SU-DHL-6 (cell line): ENCODE measurements around the gene CD300A.

Source experiments
- H2AFZ ChIP-seq: fragments of 200-600 bp; sonication (generic); 2 replicates; pipeline ENCODE4 v1.6.1; 2014; ENCODE audit warnings: low read depth, mild to moderate bottlenecking, moderate library complexity, mixed read lengths, antibody characterized with exemption, low read length; ENCODE audit not compliant: severe bottlenecking
- H3F3A ChIP-seq: fragments of 200-600 bp; shearing (Covaris generic); 2 replicates; pipeline ENCODE4 v1.6.0; 2016; ENCODE audit warnings: antibody characterized with exemption, mild to moderate bottlenecking; ENCODE audit not compliant: insufficient read depth
- H3K27ac ChIP-seq: fragments of 200-600 bp; sonication (generic); 2 replicates; pipeline ENCODE4 v1.5.1; 2016; ENCODE audit warnings: low read depth, mild to moderate bottlenecking, low read length, moderate library complexity, mixed read lengths
- H3K27me3 ChIP-seq: fragments of 200-600 bp; sonication (generic), shearing (Covaris generic); 2 replicates; pipeline ENCODE4 v1.6.0; 2014; ENCODE audit warnings: mild to moderate bottlenecking, low read length
- H3K36me3 ChIP-seq: fragments of 200-600 bp; sonication (generic); 2 replicates; pipeline ENCODE4 v1.6.1; 2014; ENCODE audit warnings: mild to moderate bottlenecking, low read length, mixed read lengths
- H3K4me2 ChIP-seq: fragments of 300-600, 200-600 bp; shearing (Covaris generic), sonication (generic); 2 replicates; pipeline ENCODE4 v1.6.0; 2014; ENCODE audit warnings: low read length, low read depth, mild to moderate bottlenecking; ENCODE audit not compliant: poor library complexity, severe bottlenecking
- H3K4me3 ChIP-seq: fragments of 200-600 bp; sonication (generic); 2 replicates; pipeline ENCODE4 v1.5.1; 2014; ENCODE audit warnings: antibody characterized with exemption, low read length, mild to moderate bottlenecking, mixed read lengths; ENCODE audit not compliant: insufficient read depth, poor library complexity, severe bottlenecking
- H3K79me2 ChIP-seq: fragments of 200-600 bp; sonication (generic); 2 replicates; pipeline ENCODE4 v1.6.1; 2014; ENCODE audit warnings: mild to moderate bottlenecking, low read length, moderate library complexity; ENCODE audit not compliant: insufficient read depth
- H3K9ac ChIP-seq: fragments of 200-600 bp; sonication (generic); 2 replicates; pipeline ENCODE4 v1.7.0; 2014; ENCODE audit warnings: mild to moderate bottlenecking, low read length
- H3K9me2 ChIP-seq: fragments of 200-600 bp; sonication (generic); replicated peaks from 2 replicates; pipeline ENCODE4 v1.6.1; 2014; ENCODE audit warnings: low read length; ENCODE audit not compliant: insufficient read depth
- H3K9me3 ChIP-seq: fragments of 200-600 bp; sonication (generic); 2 replicates; pipeline ENCODE4 v1.6.1; 2014; ENCODE audit warnings: low read length, mixed read lengths; ENCODE audit not compliant: insufficient read depth
- H4K20me1 ChIP-seq: fragments of 200-600 bp; sonication (generic); 2 replicates; pipeline ENCODE4 v1.6.1; 2014; ENCODE audit warnings: low read depth, mild to moderate bottlenecking, antibody characterized with exemption, low read length, moderate library complexity, mixed read lengths
- CTCF ChIP-seq: fragments of 200-600 bp; sonication (generic); IDR thresholded peaks from one replicate; pipeline ENCODE4 v1.5.1; 2017; ENCODE audit warnings: antibody characterized with exemption, mild to moderate bottlenecking, low read length, moderate library complexity; ENCODE audit not compliant: insufficient read depth, poor library complexity, severe bottlenecking
- EZH2phosphoT487 ChIP-seq: fragments of 200-600 bp; sonication (generic), shearing (Covaris generic); conservative IDR thresholded peaks from 2 replicates; pipeline ENCODE4 v1.6.1; 2018; ENCODE audit warnings: mild to moderate bottlenecking, antibody characterized with exemption, low read length, moderate library complexity, mixed read lengths

CD300A gene

GRCh38 chr17:74453665-74454196 is 12.7 kb upstream of the CD300A start:
- H3K9ac ChIP-seq: no peak overlapping the region
- TF ChIP-seq CTCF: no peak
- TF ChIP-seq EZH2phosphoT487: no peak
- H3K4me3 ChIP-seq: no peak overlapping the region
- no peaks in the 10 kb centered on the region for H3K9me2 ChIP-seq
- no peak overlapping the region for H2AFZ ChIP-seq
- no peaks in the 10 kb centered on the region for H4K20me1 ChIP-seq
- no peaks in the 10 kb centered on the region for H3K79me2 ChIP-seq
- no peaks in the 10 kb centered on the region for H3K36me3 ChIP-seq
- H3K4me2 ChIP-seq: no peak overlapping the region
- H3K9me3 ChIP-seq: no peaks in the 10 kb centered on the region
- H3F3A ChIP-seq: no peaks in the 10 kb centered on the region
- no peak overlapping the region for H3K27ac ChIP-seq
- H3K27me3 ChIP-seq: no peaks in the 10 kb centered on the region

- Histone ChIP-seq H3K27ac (no peak overlapping the region), H4K20me1 (no peaks in the 10 kb centered on the region), H3K4me2 (no peak overlapping the region), H3K9me2 (no peaks in the 10 kb centered on the region), H3F3A (no peaks in the 10 kb centered on the region), H3K27me3 (no peaks in the 10 kb centered on the region), H2AFZ (no peak overlapping the region), H3K79me2 (no peaks in the 10 kb centered on the region), H3K36me3 (no peaks in the 10 kb centered on the region), H3K9me3 (no peaks in the 10 kb centered on the region), H3K4me3 (no peak overlapping the region), H3K9ac (no peak overlapping the region)
- TF ChIP-seq EZH2phosphoT487 (no peak), CTCF (no peak)
Observed at GRCh38 chr17:74454197-74455024, 12.0 kb upstream of the CD300A start.

- no peaks in the 10 kb centered on the region for H4K20me1 ChIP-seq
- no peaks in the 10 kb centered on the region for H3K9me2 ChIP-seq
- TF ChIP-seq CTCF (no peak), EZH2phosphoT487 (no peak)
- H3K9me3 ChIP-seq: no peaks in the 10 kb centered on the region
- no peaks in the 10 kb centered on the region for H3K27me3 ChIP-seq
- no peak overlapping the region for H3K4me3 ChIP-seq
- H2AFZ ChIP-seq: no peak overlapping the region
- H3K4me2 ChIP-seq: no peak overlapping the region
- H3K36me3 ChIP-seq: no peaks in the 10 kb centered on the region
- H3K27ac ChIP-seq: no peak overlapping the region
- H3K79me2 ChIP-seq: no peaks in the 10 kb centered on the region
- H3K9ac ChIP-seq: no peak overlapping the region
- no peaks in the 10 kb centered on the region for H3F3A ChIP-seq
Observed at GRCh38 chr17:74455025-74455545, 11.3 kb upstream of the CD300A start.
